Measurements from ENCODE around the gene SLN.

DNA sequence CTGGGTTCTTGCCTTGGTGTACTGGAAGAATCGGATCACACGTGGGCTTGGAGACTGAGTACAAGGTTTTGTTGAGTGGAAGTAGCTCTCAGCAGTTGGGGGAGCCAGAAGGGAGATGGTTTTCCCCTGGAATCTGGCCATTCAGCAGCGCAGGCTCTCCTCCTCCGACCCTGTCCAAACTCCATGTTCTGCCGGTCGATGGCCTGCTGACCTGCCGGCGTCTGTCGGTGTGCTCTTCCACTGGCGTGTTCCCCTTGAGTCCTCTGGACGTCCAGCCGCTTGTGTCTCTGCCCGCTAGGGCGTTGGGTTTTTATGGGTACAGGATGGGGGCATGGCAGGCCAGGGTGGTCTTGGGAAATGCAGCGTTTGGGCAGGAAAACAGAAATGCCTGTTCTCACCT lies 38.5 kb upstream of the SLN start:
- TF ChIP-seq, protein P1, sequence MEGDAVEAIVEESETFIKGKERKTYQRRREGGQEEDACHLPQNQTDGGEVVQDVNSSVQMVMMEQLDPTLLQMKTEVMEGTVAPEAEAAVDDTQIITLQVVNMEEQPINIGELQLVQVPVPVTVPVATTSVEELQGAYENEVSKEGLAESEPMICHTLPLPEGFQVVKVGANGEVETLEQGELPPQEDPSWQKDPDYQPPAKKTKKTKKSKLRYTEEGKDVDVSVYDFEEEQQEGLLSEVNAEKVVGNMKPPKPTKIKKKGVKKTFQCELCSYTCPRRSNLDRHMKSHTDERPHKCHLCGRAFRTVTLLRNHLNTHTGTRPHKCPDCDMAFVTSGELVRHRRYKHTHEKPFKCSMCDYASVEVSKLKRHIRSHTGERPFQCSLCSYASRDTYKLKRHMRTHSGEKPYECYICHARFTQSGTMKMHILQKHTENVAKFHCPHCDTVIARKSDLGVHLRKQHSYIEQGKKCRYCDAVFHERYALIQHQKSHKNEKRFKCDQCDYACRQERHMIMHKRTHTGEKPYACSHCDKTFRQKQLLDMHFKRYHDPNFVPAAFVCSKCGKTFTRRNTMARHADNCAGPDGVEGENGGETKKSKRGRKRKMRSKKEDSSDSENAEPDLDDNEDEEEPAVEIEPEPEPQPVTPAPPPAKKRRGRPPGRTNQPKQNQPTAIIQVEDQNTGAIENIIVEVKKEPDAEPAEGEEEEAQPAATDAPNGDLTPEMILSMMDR (IDR thresholded peaks at IDR 0.05), result no peak
- no peak for TF ChIP-seq POLR2AphosphoS5 (IDR thresholded peaks at IDR 0.05)

All from breast epithelium (tissue), 3 donors.